Neural cell (in vitro differentiated cells): ENCODE measurements around the gene ADARB2.

ENCODE experiments used
- EZH2 ChIP-seq: fragments of 200-600, 300-800 bp; shearing (Covaris generic), sonication (generic); IDR thresholded peaks from 2 replicates; pipeline ENCODE4 v1.6.1; 2014; ENCODE audit warnings: antibody characterized with exemption, low read length, borderline replicate concordance, mild to moderate bottlenecking; ENCODE audit not compliant: insufficient read depth, poor library complexity, severe bottlenecking
- MXI1 ChIP-seq: fragments of 450-650 bp; conservative IDR thresholded peaks from 2 replicates; pipeline ENCODE4 v1.6.1; 2014; ENCODE audit warnings: antibody characterized with exemption, mild to moderate bottlenecking; ENCODE audit not compliant: poor library complexity, severe bottlenecking
- POLR2AphosphoS5 ChIP-seq: IDR thresholded peaks from 2 replicates; pipeline ENCODE4 v1.6.1; 2012
- TAF1 ChIP-seq: IDR thresholded peaks from 2 replicates; pipeline ENCODE4 v1.6.1; 2012; ENCODE audit warnings: low read depth
- TF ChIP-seq, protein P1 (sequence below): fragments of 450-650 bp; IDR thresholded peaks from 2 replicates; pipeline ENCODE4 v1.5.1; 2014; ENCODE audit warnings: antibody characterized with exemption, mild to moderate bottlenecking, moderate library complexity; ENCODE audit not compliant: poor library complexity, severe bottlenecking
- TF ChIP-seq, protein P2 (sequence below): IDR thresholded peaks from 2 replicates; pipeline ENCODE4 v1.6.1; 2012; ENCODE audit warnings: borderline replicate concordance

DNA sequence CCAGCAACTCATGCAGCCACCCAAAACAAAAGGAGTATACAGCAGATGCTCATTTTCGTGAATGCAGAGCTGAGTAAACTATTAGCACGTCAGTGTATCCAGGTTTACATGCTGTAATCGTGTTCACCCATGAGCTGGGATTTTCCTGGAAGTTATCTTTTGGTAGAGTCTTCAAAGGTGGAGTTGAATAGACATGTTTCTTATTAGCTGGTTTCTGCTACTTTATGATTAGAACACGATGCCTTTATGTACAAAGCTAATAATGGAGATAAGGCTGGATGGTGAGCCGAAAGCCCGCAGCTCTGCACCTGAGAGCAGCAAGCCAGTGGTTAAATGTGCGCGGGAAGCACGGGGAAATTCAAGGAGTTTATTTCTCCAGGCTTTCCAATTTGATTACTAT, 123.8 kb downstream of the ADARB2 start:
- TF ChIP-seq, protein P1, sequence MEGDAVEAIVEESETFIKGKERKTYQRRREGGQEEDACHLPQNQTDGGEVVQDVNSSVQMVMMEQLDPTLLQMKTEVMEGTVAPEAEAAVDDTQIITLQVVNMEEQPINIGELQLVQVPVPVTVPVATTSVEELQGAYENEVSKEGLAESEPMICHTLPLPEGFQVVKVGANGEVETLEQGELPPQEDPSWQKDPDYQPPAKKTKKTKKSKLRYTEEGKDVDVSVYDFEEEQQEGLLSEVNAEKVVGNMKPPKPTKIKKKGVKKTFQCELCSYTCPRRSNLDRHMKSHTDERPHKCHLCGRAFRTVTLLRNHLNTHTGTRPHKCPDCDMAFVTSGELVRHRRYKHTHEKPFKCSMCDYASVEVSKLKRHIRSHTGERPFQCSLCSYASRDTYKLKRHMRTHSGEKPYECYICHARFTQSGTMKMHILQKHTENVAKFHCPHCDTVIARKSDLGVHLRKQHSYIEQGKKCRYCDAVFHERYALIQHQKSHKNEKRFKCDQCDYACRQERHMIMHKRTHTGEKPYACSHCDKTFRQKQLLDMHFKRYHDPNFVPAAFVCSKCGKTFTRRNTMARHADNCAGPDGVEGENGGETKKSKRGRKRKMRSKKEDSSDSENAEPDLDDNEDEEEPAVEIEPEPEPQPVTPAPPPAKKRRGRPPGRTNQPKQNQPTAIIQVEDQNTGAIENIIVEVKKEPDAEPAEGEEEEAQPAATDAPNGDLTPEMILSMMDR: no peak
- TF ChIP-seq POLR2AphosphoS5: no peak
- TF ChIP-seq, protein P2, sequence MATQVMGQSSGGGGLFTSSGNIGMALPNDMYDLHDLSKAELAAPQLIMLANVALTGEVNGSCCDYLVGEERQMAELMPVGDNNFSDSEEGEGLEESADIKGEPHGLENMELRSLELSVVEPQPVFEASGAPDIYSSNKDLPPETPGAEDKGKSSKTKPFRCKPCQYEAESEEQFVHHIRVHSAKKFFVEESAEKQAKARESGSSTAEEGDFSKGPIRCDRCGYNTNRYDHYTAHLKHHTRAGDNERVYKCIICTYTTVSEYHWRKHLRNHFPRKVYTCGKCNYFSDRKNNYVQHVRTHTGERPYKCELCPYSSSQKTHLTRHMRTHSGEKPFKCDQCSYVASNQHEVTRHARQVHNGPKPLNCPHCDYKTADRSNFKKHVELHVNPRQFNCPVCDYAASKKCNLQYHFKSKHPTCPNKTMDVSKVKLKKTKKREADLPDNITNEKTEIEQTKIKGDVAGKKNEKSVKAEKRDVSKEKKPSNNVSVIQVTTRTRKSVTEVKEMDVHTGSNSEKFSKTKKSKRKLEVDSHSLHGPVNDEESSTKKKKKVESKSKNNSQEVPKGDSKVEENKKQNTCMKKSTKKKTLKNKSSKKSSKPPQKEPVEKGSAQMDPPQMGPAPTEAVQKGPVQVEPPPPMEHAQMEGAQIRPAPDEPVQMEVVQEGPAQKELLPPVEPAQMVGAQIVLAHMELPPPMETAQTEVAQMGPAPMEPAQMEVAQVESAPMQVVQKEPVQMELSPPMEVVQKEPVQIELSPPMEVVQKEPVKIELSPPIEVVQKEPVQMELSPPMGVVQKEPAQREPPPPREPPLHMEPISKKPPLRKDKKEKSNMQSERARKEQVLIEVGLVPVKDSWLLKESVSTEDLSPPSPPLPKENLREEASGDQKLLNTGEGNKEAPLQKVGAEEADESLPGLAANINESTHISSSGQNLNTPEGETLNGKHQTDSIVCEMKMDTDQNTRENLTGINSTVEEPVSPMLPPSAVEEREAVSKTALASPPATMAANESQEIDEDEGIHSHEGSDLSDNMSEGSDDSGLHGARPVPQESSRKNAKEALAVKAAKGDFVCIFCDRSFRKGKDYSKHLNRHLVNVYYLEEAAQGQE: no peak
- TF ChIP-seq MXI1: no peak
- TF ChIP-seq TAF1: no peak
- TF ChIP-seq EZH2: no peak
